ENCODE results near the gene LRP1B. TPM values are rescaled to one million over a fixed set of nuclear protein-coding genes. Genes with fewer than 3 reads are reported as not detected.

The LRP1B gene
- polyA plus RNA-seq, 12 donors, result 2.1 to 3.6 (median 3.0) TPM; not detected in 2

- no peak for DNase-seq
Measured at GRCh38 chr2:141957827-141958450, 172.9 kb downstream of the LRP1B start.

DNA sequence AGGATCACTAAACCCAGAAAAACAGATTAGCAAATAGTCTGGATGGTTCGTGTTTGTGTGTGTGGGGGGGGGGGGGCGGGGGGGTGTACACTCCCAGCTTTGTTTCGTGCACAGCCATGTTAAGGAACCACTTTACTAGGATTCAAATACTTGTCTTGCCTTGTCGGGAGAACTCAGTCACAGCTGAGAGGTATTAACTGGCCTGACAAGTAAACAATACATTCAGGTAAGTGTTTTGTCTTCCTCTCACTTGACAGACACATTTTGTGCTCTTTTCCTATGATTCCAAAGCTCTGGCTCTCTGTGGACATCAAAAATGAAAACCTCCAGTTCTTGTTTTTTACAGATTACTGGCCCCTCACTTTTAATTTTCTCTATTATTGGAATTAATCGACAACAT is 173.5 kb downstream of the LRP1B start:
- DNase-seq, result no peak

DNA sequence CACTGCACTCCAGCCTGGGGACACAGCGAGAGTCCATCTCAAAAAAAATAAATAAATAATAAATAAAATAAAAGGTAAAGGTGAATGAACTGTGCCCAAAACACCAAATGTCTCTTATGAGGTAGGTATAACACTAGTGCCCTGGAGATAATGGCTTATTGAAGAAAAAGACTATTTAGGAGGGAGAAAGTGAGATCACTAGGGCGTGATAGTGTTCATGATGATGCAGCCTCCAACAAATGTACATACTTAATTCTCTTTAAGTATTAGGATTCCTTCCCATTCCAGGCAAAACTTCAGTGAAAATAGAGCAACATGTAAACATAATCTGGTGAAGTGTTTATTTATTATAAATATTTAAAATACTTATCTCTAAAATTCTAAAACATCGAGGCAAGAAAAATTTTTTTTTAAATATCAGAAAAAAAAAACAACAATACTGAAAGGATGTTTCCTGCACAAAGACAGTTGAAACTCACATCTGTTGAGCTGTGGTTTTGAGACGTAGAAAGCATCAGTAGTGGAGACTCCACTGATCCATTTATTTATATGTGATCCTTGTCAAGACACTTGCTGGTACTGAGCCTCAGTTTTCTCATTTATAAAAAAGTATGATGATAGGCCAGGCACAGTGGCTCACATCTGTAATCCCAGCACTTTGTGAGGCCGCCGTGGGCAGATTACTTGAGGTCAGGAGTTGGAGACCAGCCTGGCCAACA is 183.3 kb downstream of the LRP1B start:
- DNase-seq, result no peak

DNA sequence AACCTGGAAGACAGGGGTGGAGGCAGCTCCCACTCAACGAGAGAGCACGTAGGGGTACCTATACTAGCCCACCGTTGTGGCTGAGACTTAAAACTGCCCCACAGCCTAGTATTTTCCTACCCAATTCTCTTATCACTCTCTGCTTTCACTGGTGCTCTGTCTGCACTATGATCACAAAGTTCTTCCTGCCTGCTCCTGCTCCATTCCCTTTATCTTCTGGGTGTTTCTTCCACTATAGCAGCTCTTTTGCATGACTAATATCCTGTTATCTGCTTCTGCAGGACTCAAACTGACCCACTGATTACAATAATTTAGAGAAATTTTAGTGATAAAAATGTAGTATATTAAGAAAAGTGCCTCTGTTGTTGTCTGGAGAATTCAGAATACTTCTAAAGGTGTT is 184.8 kb downstream of the LRP1B start:
- DNase-seq, result no peak

- DNase-seq, result no peak
Measured at GRCh38 chr2:141943918-141944317, 186.9 kb downstream of the LRP1B start.

DNA sequence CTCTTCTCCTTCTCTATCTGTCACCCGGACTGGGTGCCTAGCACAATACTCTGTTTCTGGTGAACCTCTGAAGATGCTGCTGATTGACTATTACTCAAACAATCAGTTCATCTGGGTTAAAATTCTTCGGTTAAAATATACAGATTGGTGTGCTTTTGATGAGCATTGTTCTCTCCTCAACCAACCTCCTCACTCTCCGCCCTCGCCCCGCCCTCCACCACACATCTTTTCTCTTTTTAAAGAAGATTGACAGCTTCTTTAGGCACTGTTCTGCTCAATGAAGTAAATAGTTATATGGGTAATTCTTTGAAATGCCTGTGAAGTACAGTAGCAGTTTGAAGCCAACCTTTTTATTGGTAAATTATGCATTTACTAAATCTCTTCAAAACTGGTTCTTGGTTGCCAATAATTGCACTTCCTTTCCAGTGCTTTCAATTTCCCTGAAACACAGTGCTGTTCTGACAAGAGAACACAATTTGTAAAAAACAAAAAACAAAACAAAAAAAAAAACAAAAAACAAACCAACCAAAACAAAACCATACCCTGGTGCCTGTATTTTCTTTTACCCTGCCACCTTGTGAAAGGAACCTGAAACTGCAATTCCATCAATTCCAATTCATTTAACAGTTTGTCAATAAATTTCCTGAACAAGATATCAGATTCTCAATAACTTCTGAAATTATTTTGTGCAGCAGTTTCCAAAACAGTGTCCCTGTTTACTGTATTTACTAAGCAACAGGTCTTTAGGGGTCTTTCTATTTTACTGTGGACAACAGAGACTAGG is 188.6 kb downstream of the LRP1B start:
- DNase-seq, result no peak

- DNase-seq, result no peak
Measured at GRCh38 chr2:141941210-141941714, 189.6 kb downstream of the LRP1B start.

GRCh38 chr2:141940709-141941108 is 190.1 kb downstream of the LRP1B start:
- no peak for DNase-seq

- DNase-seq, result no peak
Measured at GRCh38 chr2:141933226-141933625, 197.6 kb downstream of the LRP1B start.

GRCh38 chr2:141932261-141932660 is 198.6 kb downstream of the LRP1B start:
- DNase-seq, result no peak

- no peak for DNase-seq
Measured at GRCh38 chr2:141931797-141932196, 199.0 kb downstream of the LRP1B start.

DNA sequence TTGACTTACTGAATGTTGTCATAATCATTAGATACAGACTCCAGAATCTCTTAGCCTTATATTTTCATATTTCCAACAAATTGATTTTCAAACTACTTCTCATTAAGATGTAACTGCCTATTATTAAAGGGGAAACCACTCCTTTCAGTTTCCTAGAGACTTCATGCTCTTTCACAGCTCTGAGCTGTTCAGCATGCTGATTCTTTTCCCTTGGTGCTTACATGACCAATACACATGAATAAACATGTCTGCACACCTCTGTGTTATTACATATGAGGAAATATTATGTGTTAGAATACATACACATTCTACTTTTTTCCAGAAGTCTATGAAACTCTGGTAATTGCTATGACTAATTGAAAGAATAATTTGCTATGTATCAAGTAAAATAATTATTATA is 200.0 kb downstream of the LRP1B start:
- no peak for DNase-seq

DNA sequence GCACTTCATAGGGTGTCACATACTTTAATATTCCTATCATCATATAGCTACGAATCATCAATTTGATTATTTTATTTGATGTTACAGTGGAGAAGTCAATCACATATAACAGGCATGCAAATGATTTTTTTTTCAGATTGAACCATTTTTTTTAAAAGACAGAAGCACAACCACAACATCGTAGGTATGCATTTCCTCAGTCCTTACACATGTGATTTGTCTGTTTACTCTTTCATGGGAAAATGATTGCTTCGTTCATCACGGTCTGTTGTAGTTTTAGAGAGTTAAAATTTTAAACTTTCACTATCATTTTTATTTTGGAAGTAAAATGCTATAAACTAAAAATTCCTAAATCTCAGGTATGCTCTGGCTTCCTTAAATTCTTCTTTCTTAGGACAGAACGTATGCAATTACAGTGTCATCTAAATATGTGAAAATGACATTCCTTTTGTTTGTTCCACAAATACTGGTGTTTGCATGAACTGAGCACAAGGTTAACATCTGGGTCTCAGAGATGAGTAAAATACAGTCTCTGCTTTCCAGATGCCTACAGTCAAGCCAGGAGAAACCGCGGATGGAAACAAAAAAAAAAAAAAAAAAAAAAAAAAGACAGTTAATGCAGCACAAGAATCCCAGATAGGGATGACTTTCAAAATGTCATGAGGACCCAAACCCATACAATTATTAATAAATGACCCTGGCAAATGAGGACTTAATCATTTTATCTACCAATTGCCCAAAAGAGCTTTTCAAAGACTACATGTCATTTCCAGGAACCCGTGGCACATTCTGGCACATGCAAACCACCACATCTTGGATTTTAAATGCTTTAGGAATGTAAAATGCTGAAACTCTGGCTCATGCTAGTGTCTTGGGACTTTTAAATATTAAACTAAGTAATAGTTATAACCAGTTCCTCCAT is 201.2 kb downstream of the LRP1B start:
- peak; percentile 10 for DNase-seq

GRCh38 chr2:141928476-141928875 is 202.3 kb downstream of the LRP1B start:
- no peak for DNase-seq

DNA sequence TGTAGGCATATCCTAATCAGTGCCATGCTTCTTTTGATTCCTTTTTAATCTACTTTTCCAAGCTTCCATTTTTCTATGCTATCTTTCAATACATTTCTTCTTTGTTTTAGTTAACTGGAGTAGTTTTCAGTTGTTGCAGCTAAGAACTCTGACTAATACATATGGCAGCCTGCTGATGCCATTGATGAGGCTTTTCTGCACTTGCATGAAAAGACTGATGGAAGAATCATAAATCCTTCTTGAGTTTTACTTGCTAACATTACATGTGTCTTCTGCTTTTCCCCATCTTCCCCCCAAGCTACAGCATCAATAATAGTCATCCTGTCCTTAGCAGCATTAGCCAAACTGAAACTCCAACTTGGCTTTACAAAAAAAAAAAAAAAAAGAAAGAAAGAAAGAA is 203.3 kb downstream of the LRP1B start:
- DNase-seq, result no peak

GRCh38 chr2:141925511-141925910 is 205.3 kb downstream of the LRP1B start:
- no peak for DNase-seq

- DNase-seq, result no peak
Measured at GRCh38 chr2:141923657-141924056, 207.2 kb downstream of the LRP1B start.

DNA sequence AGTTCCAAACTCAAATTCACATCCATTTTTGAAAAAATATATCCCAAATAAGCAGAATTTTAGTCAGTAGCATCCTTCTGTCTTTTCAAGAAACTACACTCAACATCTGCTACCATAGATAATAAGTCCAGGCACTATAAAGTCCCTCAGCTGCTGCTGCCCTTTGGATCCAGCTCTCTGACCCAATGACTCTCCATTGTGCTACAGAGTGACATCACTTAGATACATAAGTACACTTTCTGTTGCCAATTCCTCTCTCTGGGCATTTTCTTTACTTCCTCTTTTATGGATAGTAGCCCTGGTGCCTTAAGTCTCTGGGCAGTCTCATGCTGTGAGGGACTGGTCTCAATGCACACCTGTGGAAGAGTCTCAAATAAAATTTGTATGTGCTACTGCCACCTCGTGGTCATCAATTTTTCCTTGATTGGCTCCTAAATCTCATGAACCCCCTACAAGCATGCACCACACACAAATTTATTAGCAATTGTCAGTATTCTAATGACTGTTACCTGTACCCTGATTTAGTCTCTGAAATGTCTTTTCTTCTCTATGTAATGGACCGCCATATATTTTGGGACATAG is 219.2 kb downstream of the LRP1B start:
- DNase-seq, result no peak

DNA sequence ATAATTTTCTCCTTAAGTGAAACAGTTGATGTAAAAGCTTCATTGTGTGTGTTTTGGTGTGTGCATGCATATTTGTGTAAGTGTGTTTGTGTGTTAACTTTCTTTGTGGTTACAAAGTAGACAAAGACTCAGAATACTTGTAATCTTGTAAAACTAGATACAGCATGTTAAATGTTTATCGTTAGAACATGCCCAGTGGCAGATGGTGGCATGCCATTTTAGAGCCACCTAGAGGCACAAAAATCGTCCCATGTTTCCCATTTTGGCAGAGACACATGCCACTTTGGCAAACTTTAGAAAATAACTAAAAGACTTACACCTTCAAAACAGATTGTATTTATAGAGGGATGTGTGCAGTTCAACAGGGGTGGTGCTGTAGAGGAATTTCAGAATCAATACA is 224.1 kb downstream of the LRP1B start:
- DNase-seq, result no peak

DNA sequence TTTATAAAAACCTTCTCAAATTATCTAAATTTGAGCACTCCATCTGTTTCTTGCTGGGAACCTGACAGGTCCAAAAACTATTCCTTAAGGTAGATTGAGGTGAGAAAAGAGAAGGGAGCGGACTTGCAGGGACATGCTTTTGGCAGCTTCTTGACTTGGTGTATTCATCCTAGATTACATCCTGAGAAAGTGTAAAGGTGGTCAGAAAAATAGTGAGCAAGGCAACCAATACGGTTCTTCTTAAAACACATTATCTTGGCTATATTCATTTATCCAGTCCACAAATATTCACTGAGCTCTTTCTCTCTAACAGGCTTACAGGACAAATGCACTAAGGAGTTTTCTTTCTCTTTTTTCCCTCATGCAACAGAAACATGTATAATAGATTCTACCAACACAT is 230.0 kb downstream of the LRP1B start:
- no peak for DNase-seq

- no peak for DNase-seq
Measured at GRCh38 chr2:141899740-141900139, 231.1 kb downstream of the LRP1B start.
